ENCODE results near the gene TM6SF1. TPM values are rescaled to one million over a fixed set of nuclear protein-coding genes. Genes with fewer than 3 reads are reported as not detected.

TM6SF1 gene
- total and polyA plus RNA-seq, 2 of the 8 experiments (the other 6 are each of a cell fraction or from before 2014, with no cell fraction given): 0.74 to 1.0 TPM

Small RNA genes within 50 kb of the gene (microRNA-seq; reads per million reads assigned to microRNA genes)
- gene MIR4515 (ENCODE audit: borderline microRNAs expressed in 2 of 2, borderline number of aligned reads in 2 of 2, borderline replicate concordance in 1 of 2): 0 to 0.20 reads per million in 2 experiments

Small RNA genes within 50 kb of the gene (small RNA-seq; reads per million reads assigned to genes)
- not detected for gene MIR4515 (ENCODE audit: insufficient read depth)

Other genes starting within 250 kb of the TM6SF1 start
- gene HOMER2, start 154.9 kb upstream of the TM6SF1 start, total RNA-seq (2021; fragmentation: NEBNext Ultra II Directional; extraction: Animal tissue kit (Norgen Biotek cat#: 25700)): 26.2 and 27.6 TPM in 2 replicates
- 12.1 and 12.5 TPM in 2 replicates for gene HOMER2, start 154.9 kb upstream of the TM6SF1 start, polyA plus RNA-seq (2011; rRNA removed)
- gene RAMAC, start 121.4 kb upstream of the TM6SF1 start, total RNA-seq (2021; fragmentation: NEBNext Ultra II Directional; extraction: Animal tissue kit (Norgen Biotek cat#: 25700)): 32.9 and 33.5 TPM in 2 replicates
- 11.7 and 20.7 TPM in 2 replicates for gene RAMAC, start 121.4 kb upstream of the TM6SF1 start, polyA plus RNA-seq (2011; rRNA removed)
- gene C15orf40, start 96.0 kb upstream of the TM6SF1 start, total RNA-seq (2021; fragmentation: NEBNext Ultra II Directional; extraction: Animal tissue kit (Norgen Biotek cat#: 25700)): 10.7 and 21.8 TPM in 2 replicates
- 9.5 and 10.7 TPM in 2 replicates for gene C15orf40, start 96.0 kb upstream of the TM6SF1 start, polyA plus RNA-seq (2011; rRNA removed)
- gene BTBD1, start 40.4 kb upstream of the TM6SF1 start, total RNA-seq (2021; fragmentation: NEBNext Ultra II Directional; extraction: Animal tissue kit (Norgen Biotek cat#: 25700)): 35.3 and 39.5 TPM in 2 replicates
- gene BTBD1, start 40.4 kb upstream of the TM6SF1 start, polyA plus RNA-seq (2011; rRNA removed): 18.6 and 18.8 TPM in 2 replicates
- gene HDGFL3, start 100.2 kb downstream of the TM6SF1 start, total RNA-seq (2021; fragmentation: NEBNext Ultra II Directional; extraction: Animal tissue kit (Norgen Biotek cat#: 25700)): 149 and 156 TPM in 2 replicates
- 7.3 and 14.1 TPM in 2 replicates for gene HDGFL3, start 100.2 kb downstream of the TM6SF1 start, polyA plus RNA-seq (2011; rRNA removed)
- 0.67 and 0.99 TPM in 2 replicates for gene BNC1, start 177.0 kb downstream of the TM6SF1 start, total RNA-seq (2021; fragmentation: NEBNext Ultra II Directional; extraction: Animal tissue kit (Norgen Biotek cat#: 25700))
- 0.53 and 2.1 TPM in 2 replicates for gene BNC1, start 177.0 kb downstream of the TM6SF1 start, polyA plus RNA-seq (2011; rRNA removed)

All from H1 (cell line).